Activated CD4-positive, alpha-beta T cell treated with anti-CD3 and anti-CD28 coated beads for 1 hour (primary cell): Measurements from ENCODE around the gene SAMD4A.
"Not testable (repeated sequence)": the region's sequence is repeated elsewhere in the genome, so short reads cannot be mapped to it uniquely, and the experiment has no call there.

Source experiments
- DNase-seq: peaks from one replicate; pipeline ENCODE4 v3.0.0-alpha.2; 2020

Gene SAMD4A

GRCh38 chr14:54742492-54743350, 175.8 kb downstream of the SAMD4A start:
- no peak for DNase-seq

- no peak for DNase-seq
Observed at GRCh38 chr14:54743382-54743781, 176.5 kb downstream of the SAMD4A start.

- no peak for DNase-seq
Observed at GRCh38 chr14:54746019-54746418, 179.1 kb downstream of the SAMD4A start.

GRCh38 chr14:54747616-54748015, 180.7 kb downstream of the SAMD4A start:
- no peak for DNase-seq

GRCh38 chr14:54749180-54749579, 182.3 kb downstream of the SAMD4A start:
- DNase-seq = no peak

- no peak for DNase-seq
Observed at GRCh38 chr14:54749727-54750126, 182.8 kb downstream of the SAMD4A start.

GRCh38 chr14:54752611-54753010, 185.7 kb downstream of the SAMD4A start:
- DNase-seq = not testable (repeated sequence)

- not testable (repeated sequence) for DNase-seq
Observed at GRCh38 chr14:54753396-54753795, 186.5 kb downstream of the SAMD4A start.

GRCh38 chr14:54754116-54754622, 187.2 kb downstream of the SAMD4A start:
- no peak for DNase-seq

GRCh38 chr14:54754623-54755386, 187.9 kb downstream of the SAMD4A start:
- no peak for DNase-seq

GRCh38 chr14:54756656-54757392, 189.9 kb downstream of the SAMD4A start:
- DNase-seq = no peak

- DNase-seq = no peak
Observed at GRCh38 chr14:54758041-54758440, 191.1 kb downstream of the SAMD4A start.

- no peak for DNase-seq
Observed at GRCh38 chr14:54759982-54760585, 193.2 kb downstream of the SAMD4A start.

GRCh38 chr14:54760866-54761575, 194.1 kb downstream of the SAMD4A start:
- no peak for DNase-seq

GRCh38 chr14:54761835-54762234, 194.9 kb downstream of the SAMD4A start:
- no peak for DNase-seq

GRCh38 chr14:54762296-54762695, 195.4 kb downstream of the SAMD4A start:
- no peak for DNase-seq

GRCh38 chr14:54763761-54764160, 196.8 kb downstream of the SAMD4A start:
- DNase-seq = no peak

GRCh38 chr14:54766276-54767138, 199.6 kb downstream of the SAMD4A start:
- no peak for DNase-seq

- no peak for DNase-seq
Observed at GRCh38 chr14:54767139-54767431, 200.2 kb downstream of the SAMD4A start.

GRCh38 chr14:54767450-54767849, 200.5 kb downstream of the SAMD4A start:
- no peak for DNase-seq

- DNase-seq = no peak
Observed at GRCh38 chr14:54768501-54769129, 201.7 kb downstream of the SAMD4A start.
